ENCODE data around the gene ZIC1. TPM values are rescaled to one million over a fixed set of nuclear protein-coding genes. Genes with fewer than 3 reads are reported as not detected.

The ZIC1 gene
- total RNA-seq, 2 donors from 2014 or later = not detected

- Histone ChIP-seq H3K4me1 (ENCODE audit: control insufficient read depth, insufficient read depth, low read length) (no peaks in the 10 kb centered on the region), H3K9me3 (ENCODE audit: control insufficient read depth, low read length) (no peaks in the 10 kb centered on the region), H3K27me3 (ENCODE audit: control insufficient read depth, insufficient read depth, low read length, poor library complexity, severe bottlenecking) (peaks cover 100% of the 10 kb centered on the region), H3K27ac (ENCODE audit: low read depth, low read length) (peak overlapping the region; percentile 47), H3K9ac (ENCODE audit: extremely low read depth, low read length, poor library complexity, severe bottlenecking) (peak overlapping the region; percentile 20), H3K36me3 (ENCODE audit: control insufficient read depth, insufficient read depth, low read length) (no peaks in the 10 kb centered on the region), H3K4me3 (ENCODE audit: low read length) (peak overlapping the region; percentile 53)
- Mint-ChIP-seq H3K36me3 (ENCODE audit: low read depth) (no peaks in the 10 kb centered on the region), H3K27ac (no peak overlapping the region), H3K4me3 (peak overlapping the region; percentile 45), H3K4me1 (peaks cover 32% of the 10 kb centered on the region), H3K9me3 (no peaks in the 10 kb centered on the region), H3K27me3 (ENCODE audit: insufficient read depth) (peaks cover 98% of the 10 kb centered on the region)
- no peak for DNase-seq
- no peak for TF ChIP-seq CTCF (conservative IDR thresholded peaks at IDR 0.05)
- WGBS, 2 experiments (ENCODE audit: insufficient coverage in 1 of 2, insufficient read length in 1 of 2) = 1% methylated on average over 15 to 32 of the region's 32 CpGs
Measured at GRCh38 chr3:147412261-147412916, 3.2 kb downstream of the ZIC1 start.

GRCh38 chr3:147412917-147413685 lies 3.9 kb downstream of the ZIC1 start:
- peak; percentile 82 for DNase-seq
- Histone ChIP-seq H3K27me3 (ENCODE audit: control insufficient read depth, insufficient read depth, low read length, poor library complexity, severe bottlenecking) (peaks cover 100% of the 10 kb centered on the region), H3K4me3 (ENCODE audit: low read length) (peak overlapping the region; percentile 14), H3K4me1 (ENCODE audit: control insufficient read depth, insufficient read depth, low read length) (no peaks in the 10 kb centered on the region), H3K9ac (ENCODE audit: extremely low read depth, low read length, poor library complexity, severe bottlenecking) (no peak overlapping the region), H3K9me3 (ENCODE audit: control insufficient read depth, low read length) (no peaks in the 10 kb centered on the region), H3K27ac (ENCODE audit: low read depth, low read length) (peak overlapping the region; percentile 56), H3K36me3 (ENCODE audit: control insufficient read depth, insufficient read depth, low read length) (no peaks in the 10 kb centered on the region)
- Mint-ChIP-seq H3K4me1 (peaks cover 25% of the 10 kb centered on the region), H3K27ac (no peak overlapping the region), H3K9me3 (no peaks in the 10 kb centered on the region), H3K27me3 (ENCODE audit: insufficient read depth) (peaks cover 98% of the 10 kb centered on the region), H3K36me3 (ENCODE audit: low read depth) (no peaks in the 10 kb centered on the region), H3K4me3 (peak overlapping the region; percentile 45)
- no peak for TF ChIP-seq CTCF (conservative IDR thresholded peaks at IDR 0.05)
- WGBS, 2 experiments (ENCODE audit: insufficient coverage in 1 of 2, insufficient read length in 1 of 2) = 1 to 2% methylated on average over 14 to 37 of the region's 37 CpGs

DNA sequence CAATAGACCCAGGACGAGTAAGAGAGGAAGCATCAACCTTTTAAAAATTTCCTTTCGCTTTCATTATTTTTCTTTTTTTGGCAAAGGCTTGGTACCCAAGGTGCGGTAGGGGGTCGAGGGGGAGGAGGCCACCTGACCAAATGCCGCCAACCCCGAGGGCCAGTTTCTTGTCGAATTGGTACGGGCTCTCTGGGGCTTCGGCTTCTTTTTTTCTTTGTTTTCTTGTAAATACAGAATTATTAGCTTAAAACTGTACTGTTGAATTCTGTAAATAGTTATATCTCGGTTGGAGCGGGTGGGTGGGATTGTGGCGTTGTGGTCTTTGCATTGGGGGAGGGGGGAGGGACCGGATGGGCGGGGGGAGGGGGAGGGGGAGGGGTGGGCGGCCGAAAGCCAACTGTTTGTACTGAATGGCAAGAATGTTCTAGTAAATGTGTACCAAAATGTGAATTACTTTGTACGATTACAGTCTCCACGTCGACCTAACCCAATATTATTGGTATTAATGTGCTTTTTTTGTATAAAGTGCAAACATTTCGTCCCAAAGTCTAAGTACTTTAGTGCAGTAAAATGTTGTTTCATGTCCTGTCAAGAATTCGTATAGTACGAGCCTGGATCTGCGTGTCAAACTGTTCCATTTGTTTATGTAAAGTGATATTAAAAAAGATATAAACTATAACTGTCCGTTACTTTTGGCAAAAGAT lies 4.7 kb downstream of the ZIC1 start:
- no peaks in the 10 kb centered on the region for H3K36me3 ChIP-seq (ENCODE audit: control insufficient read depth, insufficient read depth, low read length)
- H3K9me3 ChIP-seq (ENCODE audit: control insufficient read depth, low read length) = no peaks in the 10 kb centered on the region
- TF ChIP-seq CTCF (conservative IDR thresholded peaks at IDR 0.05) = no peak
- 0 to 1% methylated on average over 1 to 17 of the region's 24 CpGs for WGBS, 2 experiments (ENCODE audit: insufficient coverage in 1 of 2, insufficient read length in 1 of 2)
- no peak overlapping the region for H3K9ac ChIP-seq (ENCODE audit: extremely low read depth, low read length, poor library complexity, severe bottlenecking)
- peaks cover 100% of the 10 kb centered on the region for H3K27me3 ChIP-seq (ENCODE audit: control insufficient read depth, insufficient read depth, low read length, poor library complexity, severe bottlenecking)
- peak; percentile 76 for DNase-seq
- Mint-ChIP-seq H3K4me3 (peak overlapping the region; percentile 45), H3K9me3 (no peaks in the 10 kb centered on the region), H3K27ac (no peak overlapping the region), H3K4me1 (peaks cover 22% of the 10 kb centered on the region), H3K27me3 (ENCODE audit: insufficient read depth) (peaks cover 98% of the 10 kb centered on the region), H3K36me3 (ENCODE audit: low read depth) (no peaks in the 10 kb centered on the region)
- H3K4me1 ChIP-seq (ENCODE audit: control insufficient read depth, insufficient read depth, low read length) = no peaks in the 10 kb centered on the region
- H3K4me3 ChIP-seq (ENCODE audit: low read length) = peak overlapping the region; percentile 14
- no peak overlapping the region for H3K27ac ChIP-seq (ENCODE audit: low read depth, low read length)

Measured in endodermal cell (in vitro differentiated cells).